Kidney epithelial cell (primary cell): Measurements from ENCODE around the gene C2orf81. TPM values are rescaled to one million over a fixed set of nuclear protein-coding genes. Genes with fewer than 3 reads are reported as not detected.
A peak's percentile ranks its signal among the peaks of the same experiment; 100 is the strongest.
"Not testable (repeated sequence)": the region's sequence is repeated elsewhere in the genome, so short reads cannot be mapped to it uniquely, and the experiment has no call there.

ENCODE experiments used
- DNase-seq: peaks from one replicate; pipeline ENCODE4 v3.0.0-alpha.2; 2010; ENCODE audit warnings: low read depth
- H3K27me3 ChIP-seq: 2 replicates; pipeline ENCODE4 v1.6.0; 2011; ENCODE audit warnings: low read length; ENCODE audit not compliant: control insufficient read depth, insufficient read depth
- H3K36me3 ChIP-seq: 2 replicates; pipeline ENCODE4 v1.5.1; 2011; ENCODE audit warnings: low read length; ENCODE audit not compliant: control insufficient read depth, insufficient read depth
- H3K4me3 ChIP-seq: 2 replicates; pipeline ENCODE4 v1.5.1; 2011; ENCODE audit warnings: low read depth, mild to moderate bottlenecking, control low read depth, low read length
- CTCF ChIP-seq: IDR thresholded peaks from 2 replicates; pipeline ENCODE4 v1.5.1; 2011; ENCODE audit warnings: mild to moderate bottlenecking, moderate library complexity, low read length, control low read depth, inconsistent platforms; ENCODE audit not compliant: insufficient read depth, poor library complexity, severe bottlenecking
- total RNA-seq: library from RNA; depleted of rRNA; stranded (reverse); fragments of >200 nt; gene quantifications from 2 replicates; pipeline ENCODE4 v1.2.3, GENCODE V29; 2015

The C2orf81 gene
- 3.0 and 4.3 TPM in 2 replicates for total RNA-seq

GRCh38 chr2:74421221-74421870, at the start of gene C2orf81, which contains the start of gene WDR54:
Gene C2orf81 (minus strand): TSS chr2:74421619. CDS start chr2:74421560, 59 bp downstream.
Gene WDR54 (plus strand): TSS chr2:74421730. CDS start chr2:74422154, 424 bp downstream.
- TF ChIP-seq CTCF: no peak
- H3K4me3 ChIP-seq: peak within 1 kb of the TSS; percentile 72
- H3K27me3 ChIP-seq: no peaks in the 10 kb centered on the region
- H3K36me3 ChIP-seq: no peaks in the 10 kb centered on the region
- no peak for DNase-seq

- not testable (repeated sequence) for H3K36me3 ChIP-seq, H3K4me3 ChIP-seq, DNase-seq, H3K27me3 ChIP-seq
These were observed 49.3 kb upstream of the C2orf81 start for GRCh38 chr2:74470742-74471141.

GRCh38 chr2:74464406-74464805, 43.0 kb upstream of the C2orf81 start:
- Histone ChIP-seq H3K4me3 (peak overlapping the region; percentile 79), H3K27me3 (no peaks in the 10 kb centered on the region), H3K36me3 (no peaks in the 10 kb centered on the region)
- no peak for DNase-seq
- TF ChIP-seq CTCF: no peak

GRCh38 chr2:74462786-74463105, 41.3 kb upstream of the C2orf81 start:
- no peaks in the 10 kb centered on the region for H3K27me3 ChIP-seq
- H3K36me3 ChIP-seq: no peaks in the 10 kb centered on the region
- DNase-seq: no peak
- TF ChIP-seq CTCF: no peak
- H3K4me3 ChIP-seq: no peak overlapping the region

GRCh38 chr2:74462054-74462785, 40.8 kb upstream of the C2orf81 start:
- no peak overlapping the region for H3K4me3 ChIP-seq
- DNase-seq: no peak

More at GRCh38 chr2:74462054-74462785, 40.8 kb upstream of the C2orf81 start:
- H3K27me3 ChIP-seq: no peaks in the 10 kb centered on the region
- H3K36me3 ChIP-seq: no peaks in the 10 kb centered on the region
- TF ChIP-seq CTCF: no peak
